Measurements from ENCODE around the gene CAMK1D.

Gene CAMK1D

DNA sequence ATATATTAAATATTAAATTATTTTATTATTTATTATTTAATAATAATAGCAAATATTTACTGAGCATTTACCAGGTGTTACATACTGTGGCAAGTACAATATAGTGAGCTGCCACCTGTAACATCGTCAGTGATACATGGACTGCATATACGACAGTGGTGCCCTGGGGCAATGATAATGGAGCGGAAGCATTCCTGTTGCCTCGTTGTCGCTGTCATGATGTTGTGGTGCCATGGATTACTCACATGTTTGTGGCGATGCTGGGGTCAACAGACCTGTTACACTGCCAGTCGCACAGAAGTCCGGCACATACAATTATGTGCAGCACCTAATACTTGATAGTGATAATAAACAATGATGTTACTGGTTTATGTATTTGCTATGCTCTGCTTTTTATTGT lies 20.6 kb downstream of the CAMK1D start:
- no peak for DNase-seq

DNA sequence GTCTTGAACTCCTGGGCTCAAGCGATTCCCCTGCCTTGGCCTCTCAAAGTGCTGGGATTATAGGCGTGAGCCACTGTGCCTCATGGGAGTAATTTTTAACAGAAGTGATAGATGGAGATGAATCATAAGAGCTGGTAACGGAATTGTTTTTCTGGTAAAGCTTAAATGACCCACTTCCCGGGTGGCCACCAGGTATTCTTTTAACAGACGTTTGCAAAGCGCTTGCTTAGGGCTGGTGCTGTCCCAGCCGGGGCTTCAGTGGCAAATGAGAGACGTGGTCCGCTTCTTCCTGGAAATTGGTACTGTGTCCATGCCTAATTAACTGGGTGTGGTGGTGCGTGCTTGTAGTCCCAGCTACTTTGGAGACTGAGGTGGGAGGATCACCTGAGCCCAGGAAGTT lies 23.5 kb downstream of the CAMK1D start:
- no peak for DNase-seq

- no peak for DNase-seq
Observed at GRCh38 chr10:12375076-12375504, 25.7 kb downstream of the CAMK1D start.

DNA sequence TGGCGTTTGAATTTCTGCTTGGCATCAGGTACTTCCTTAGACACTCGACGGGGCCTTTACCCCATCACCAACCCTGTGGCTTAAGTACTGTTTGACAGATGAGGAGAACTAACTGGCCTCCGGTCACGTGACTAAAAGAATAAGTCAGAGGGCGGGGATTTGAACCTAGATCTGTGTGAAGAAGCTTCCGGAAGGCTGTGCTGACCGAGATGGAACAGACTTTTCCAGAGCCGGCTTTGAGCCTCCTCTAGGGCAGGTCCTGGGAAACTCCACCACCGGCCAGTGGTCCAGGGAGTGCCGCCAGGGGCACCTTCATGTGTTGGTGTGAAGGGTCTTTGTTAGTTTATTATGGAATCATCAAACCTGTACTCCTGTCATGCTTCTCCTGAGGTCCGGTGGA lies 26.9 kb downstream of the CAMK1D start:
- no peak for DNase-seq

DNA sequence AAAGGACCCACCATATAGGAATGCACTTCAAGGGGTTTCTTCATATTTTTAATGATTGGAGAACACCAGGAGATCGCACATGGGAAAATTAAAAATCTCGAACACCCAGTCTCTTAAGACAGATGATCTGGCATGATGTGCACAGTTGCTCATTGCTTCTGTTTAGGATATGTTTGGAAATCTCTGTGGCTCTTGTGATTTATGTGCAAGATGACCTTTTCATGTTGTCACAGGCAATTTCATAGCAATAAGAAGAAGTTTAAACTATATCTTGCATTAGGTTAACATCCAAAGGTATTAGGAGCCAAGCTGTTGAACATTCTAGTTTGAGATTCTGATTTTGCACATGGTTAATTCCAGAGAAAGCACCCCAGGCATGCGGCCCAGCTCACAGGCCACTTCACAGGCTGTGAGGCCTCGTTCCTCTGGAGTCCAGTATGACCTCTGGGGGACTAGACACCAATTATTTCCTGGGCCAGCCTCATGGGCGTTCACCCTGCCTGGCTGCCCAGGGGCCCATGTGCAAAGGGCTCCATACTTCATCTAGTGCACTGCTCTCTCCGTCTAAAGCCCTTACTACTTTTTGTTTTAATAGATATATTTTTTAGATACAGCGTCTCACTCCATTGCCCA lies 28.4 kb downstream of the CAMK1D start:
- peak in 6 of 56 donors; percentile 10 to 41 (median 24) for DNase-seq

GRCh38 chr10:12380999-12381398 lies 31.7 kb downstream of the CAMK1D start:
- DNase-seq: no peak

DNA sequence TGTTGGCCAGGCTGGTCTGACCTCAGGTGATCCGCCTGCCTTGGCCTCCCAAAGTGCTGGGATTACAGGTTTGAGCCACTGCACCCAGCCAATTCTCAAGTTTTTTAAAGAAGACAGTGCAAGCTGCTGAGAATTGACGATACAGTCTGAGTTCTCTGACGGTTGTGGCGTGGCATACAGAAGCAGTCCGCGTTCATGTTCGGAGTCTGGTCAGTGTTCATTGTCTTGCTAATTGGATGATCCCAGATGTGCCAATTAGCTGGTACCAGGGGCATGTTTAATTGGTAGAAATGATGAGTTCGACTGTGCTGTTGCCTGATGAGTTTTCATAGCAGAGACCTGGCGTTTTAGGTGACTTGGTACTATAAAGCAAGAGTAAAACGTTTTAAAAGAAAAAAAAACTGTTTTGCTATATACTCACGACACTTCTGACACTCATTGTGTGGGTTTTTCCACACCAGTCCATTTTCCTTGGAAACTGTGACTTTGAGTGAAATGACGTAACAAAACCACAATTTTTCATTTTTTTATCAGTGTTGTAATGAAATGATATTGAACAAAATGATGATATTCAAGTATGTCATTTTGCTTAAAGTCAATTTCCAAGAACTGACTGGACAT lies 32.3 kb downstream of the CAMK1D start:
- no peak for DNase-seq

DNA sequence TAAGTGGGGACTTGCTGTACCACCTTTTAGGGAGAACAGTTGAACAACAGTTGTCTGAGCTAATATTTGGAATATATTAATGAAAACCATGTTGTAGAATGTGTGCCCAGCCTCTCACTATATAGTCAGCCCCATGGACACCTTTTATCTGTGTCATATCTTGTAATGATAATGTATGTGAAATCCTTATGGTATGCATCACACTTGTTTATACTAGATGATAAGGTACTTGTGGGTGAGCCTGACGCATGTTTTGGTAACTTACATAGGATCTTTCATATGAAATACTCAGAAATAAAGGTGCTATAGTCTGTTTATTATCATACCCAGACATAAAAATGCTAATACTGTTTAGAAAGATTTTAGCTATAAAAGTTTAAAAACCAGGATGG lies 32.8 kb downstream of the CAMK1D start:
- DNase-seq: no peak

GRCh38 chr10:12382956-12383531 lies 33.7 kb downstream of the CAMK1D start:
- no peak for DNase-seq

GRCh38 chr10:12384906-12385305 lies 35.6 kb downstream of the CAMK1D start:
- no peak for DNase-seq

DNA sequence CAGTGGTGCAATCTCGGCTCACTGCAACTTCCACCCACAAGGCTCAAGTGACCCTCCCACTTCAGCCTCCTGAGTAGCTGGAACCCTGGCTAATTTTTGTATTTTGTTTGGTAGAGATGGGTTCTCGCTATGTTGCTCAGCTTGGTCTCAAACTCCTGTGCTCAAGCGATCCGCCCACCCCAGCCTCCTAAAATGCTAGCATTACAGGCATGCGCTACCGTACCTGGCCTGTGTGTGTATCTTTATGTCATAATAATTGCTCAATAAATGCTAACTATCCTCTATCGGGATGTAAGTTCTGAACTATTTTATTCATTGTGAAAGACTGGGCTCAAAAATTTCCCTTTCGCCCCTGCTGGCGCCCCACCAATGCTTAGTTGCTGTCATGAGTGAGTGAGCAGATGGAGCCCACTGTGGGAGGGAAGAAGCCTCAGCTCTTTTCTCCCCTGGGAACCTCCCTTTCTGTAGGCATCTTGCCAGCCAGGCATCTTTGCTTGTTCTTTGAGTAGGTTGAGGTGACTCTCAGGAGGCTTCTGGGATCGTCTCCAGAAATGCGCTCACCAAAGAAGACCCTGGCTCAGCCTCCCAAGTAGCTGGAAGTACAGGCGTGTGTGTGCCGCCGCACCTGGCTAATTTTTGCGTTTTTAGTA lies 38.3 kb downstream of the CAMK1D start:
- DNase-seq: peak in 4 of 56 donors; percentile 7 to 16 (median 12)

GRCh38 chr10:12388671-12389070 lies 39.3 kb downstream of the CAMK1D start:
- DNase-seq: peak in 19 of 56 donors; percentile 7 to 64 (median 28)

DNA sequence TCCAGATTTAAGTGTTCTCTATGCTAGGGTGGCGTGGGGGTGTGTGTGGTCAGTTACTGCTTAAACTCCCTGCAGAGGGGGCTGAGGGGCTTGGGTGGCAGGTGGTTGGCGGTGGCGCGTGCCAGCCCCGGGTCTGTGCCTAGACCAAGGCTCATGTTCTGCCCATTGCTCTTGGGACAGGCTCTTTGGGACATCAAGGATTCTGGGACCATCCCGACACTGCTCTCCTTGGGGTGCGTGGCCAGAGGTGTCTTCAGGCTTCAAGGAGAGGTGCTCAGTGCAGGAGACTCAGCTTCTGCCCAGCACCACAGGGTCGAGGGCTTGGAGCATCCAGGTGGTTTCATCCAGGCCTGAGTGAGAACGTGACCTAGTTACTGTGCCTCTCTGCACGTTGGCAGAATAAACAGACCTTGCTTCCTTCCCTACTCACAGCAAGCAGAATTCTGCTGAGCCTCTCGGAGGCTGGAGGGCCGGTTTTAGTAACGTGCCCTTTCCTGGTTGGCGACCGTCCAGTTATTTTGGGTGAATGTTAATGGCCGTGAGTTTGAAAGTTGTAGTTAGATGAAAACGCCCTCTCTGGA lies 39.9 kb downstream of the CAMK1D start:
- no peak for DNase-seq

DNA sequence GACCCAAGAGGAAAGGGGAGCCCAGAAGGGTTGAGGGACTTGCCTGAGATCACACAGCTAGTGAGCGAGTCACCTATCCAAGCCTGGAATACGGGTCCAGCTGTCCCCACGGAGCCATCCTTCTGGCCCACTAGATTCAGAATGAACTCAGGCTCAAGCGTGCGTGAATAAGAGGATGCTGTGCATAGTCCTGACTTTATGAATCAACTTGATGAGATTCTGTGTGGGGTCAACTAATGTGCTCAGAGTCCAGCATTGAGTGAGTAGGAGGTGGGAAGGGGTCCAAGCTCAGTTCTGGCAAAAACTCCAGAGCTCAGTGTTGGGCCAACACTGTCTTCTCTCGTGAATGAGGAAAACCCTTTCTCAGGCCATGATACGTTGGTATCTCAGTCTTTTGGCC lies 41.4 kb downstream of the CAMK1D start:
- DNase-seq: no peak

- no peak for DNase-seq
Observed at GRCh38 chr10:12391206-12391605, 41.9 kb downstream of the CAMK1D start.

DNA sequence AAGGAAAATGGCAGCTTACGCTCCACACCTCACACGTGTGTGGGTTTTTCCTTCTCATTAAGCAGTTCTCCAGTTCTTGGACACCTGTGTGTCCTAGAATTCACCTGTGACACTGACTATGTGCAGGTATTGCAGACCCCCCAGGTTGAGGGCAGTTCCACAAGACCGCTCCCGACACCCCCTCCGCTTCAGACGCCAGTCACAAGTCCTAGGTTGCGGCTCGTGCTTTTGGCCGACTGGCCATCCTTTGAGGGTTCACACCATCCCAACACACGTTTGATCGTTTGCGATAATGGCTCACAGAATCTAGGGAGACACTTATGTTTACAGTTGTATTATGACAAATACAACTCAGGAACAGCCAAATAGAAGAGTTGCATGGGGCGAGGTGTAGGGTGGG lies 44.5 kb downstream of the CAMK1D start:
- DNase-seq: no peak

DNA sequence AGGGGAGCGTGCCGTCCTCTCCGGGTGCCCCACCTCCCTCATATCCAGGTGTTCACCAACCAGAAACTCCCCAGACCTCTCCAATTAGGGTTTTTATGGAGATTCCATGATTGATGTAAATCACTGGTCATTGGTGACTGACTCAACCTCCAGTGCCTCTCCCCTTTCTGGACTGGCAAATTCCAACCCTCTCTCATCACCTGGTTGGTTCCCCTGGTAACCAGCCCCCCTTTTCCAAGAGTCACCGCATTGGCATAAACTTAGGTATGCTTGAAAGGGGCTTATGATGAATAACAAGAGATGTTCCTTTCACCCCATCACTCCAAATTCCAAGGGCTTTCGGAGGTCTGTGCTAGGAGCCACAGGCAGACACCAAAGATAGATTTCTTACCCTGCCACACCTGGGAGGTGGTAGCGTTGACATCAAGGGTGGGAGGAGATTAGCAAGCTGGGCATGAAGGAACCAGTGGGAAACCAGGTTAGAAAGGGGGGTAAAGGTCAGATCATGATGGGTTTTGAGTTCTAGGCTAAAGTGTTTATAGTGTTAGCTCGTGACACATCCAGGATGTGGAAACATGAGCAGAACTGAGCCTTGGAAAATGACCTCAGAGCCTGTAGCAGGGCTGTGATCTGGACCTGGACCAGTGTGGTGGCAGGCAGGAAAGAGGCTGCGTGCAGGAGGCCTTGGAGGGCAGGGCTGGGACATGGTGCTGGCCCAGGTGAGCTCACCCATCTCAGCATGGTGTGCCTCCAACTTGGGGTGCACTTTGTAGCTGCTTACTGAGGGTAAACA lies 45.1 kb downstream of the CAMK1D start:
- DNase-seq: no peak

DNA sequence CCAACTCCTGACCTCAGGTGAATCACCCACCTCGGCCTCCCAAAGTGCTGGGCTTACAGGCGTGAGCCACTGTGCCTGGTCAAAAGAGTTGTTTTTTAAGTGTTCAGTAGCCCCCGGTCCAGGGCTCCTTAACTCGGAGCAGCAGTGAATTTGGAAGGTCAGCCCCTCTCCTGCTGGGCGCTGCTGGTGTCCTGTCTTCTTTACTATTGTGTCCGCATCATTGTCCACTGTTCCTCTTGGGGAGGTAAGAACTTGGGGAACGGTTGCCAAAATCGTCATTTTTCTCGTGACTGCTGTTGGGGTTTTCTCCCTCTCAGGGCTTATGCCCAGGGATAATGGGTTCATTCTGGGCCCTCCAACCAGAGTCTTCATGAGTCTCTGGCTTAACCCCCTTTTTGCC lies 46.7 kb downstream of the CAMK1D start:
- DNase-seq: no peak

GRCh38 chr10:12396567-12396966 lies 47.2 kb downstream of the CAMK1D start:
- no peak for DNase-seq

- DNase-seq: no peak
Observed at GRCh38 chr10:12397147-12397896, 48.0 kb downstream of the CAMK1D start.

DNA sequence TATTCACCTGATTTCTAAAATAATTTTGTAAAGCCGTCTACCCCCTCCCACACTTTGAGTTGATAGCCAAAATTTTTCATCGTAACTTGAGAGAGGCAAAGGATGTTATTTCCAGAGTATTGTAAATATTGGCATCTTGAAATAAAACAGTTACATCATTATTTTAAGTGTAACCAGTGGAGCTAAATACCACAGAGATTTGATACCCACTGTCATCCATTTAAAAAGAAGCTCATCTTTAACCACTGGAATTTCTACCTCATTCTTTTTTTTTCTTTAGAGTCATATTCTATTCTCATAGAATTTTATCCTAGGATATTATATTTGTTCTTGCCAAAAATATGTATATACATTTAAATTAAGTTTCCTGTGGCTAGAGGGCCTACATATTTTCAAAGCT lies 48.6 kb downstream of the CAMK1D start:
- DNase-seq: no peak
